HEK293 (cell line): ENCODE data around the gene VPS18.
"Not testable (repeated sequence)": the region's sequence is repeated elsewhere in the genome, so short reads cannot be mapped to it uniquely, and the experiment has no call there.

Experiments used
- CTCF ChIA-PET: fragments of 350-600 bp; formaldehyde crosslinking; extraction: SDS; loops from one replicate; lab custom pipeline; 2021; ENCODE audit warnings: antibody characterized with exemption; lab: Yijun Ruan, JAX
- POLR2A ChIA-PET: fragments of 300-600 bp; formaldehyde crosslinking; extraction: SDS; loops from one replicate; lab custom pipeline; 2020; ENCODE audit warnings: antibody characterized with exemption, inconsistent platforms; lab: Yijun Ruan, JAX
- H3K27ac ChIP-seq: fragments of 200-500 bp; sonication (Bioruptor generic); 2 replicates; pipeline ENCODE4 v1.5.1; 2014; ENCODE audit warnings: low read depth, low read length, control low read depth, inconsistent platforms; ENCODE audit errors: extremely low read depth
- H3K36me3 ChIP-seq, 2 experiments: fragments of 200-500 bp in 1 of 2; sonication (Bioruptor generic) in 1 of 2; 1 replicate in 1 of 2; 2 replicates in 1 of 2; pipeline ENCODE4 v1.5.1; 2014 to 2017; ENCODE audit warnings: inconsistent platforms in 2 of 2, low read length in 2 of 2; ENCODE audit not compliant: control insufficient read depth in 2 of 2, insufficient read depth in 1 of 2
- H3K4me1 ChIP-seq: fragments of 200-500 bp; sonication (Bioruptor generic); 2 replicates; pipeline ENCODE4 v1.5.1; 2014; ENCODE audit warnings: mild to moderate bottlenecking, low read length, inconsistent platforms; ENCODE audit not compliant: control insufficient read depth, insufficient read depth
- H3K4me3 ChIP-seq: 2 replicates; pipeline ENCODE4 v1.5.1; 2011; ENCODE audit warnings: low read depth, mild to moderate bottlenecking, control low read depth, low read length, moderate library complexity
- H3K9me3 ChIP-seq: fragments of 200-500 bp; sonication (Bioruptor generic); 2 replicates; pipeline ENCODE4 v1.5.1; 2014; ENCODE audit warnings: low read depth, low read length, inconsistent platforms; ENCODE audit not compliant: control insufficient read depth, insufficient read depth
- ATF2 ChIP-seq: fragments of 450-650 bp; formaldehyde crosslinking; IDR thresholded peaks from 2 replicates; pipeline ENCODE4 v1.5.1; 2016; ENCODE audit warnings: missing biosample characterization, missing genetic modification characterization, low read depth
- EGR2 ChIP-seq: fragments of 450-650 bp; formaldehyde crosslinking; IDR thresholded peaks from 2 replicates; pipeline ENCODE4 v1.5.1; 2016; ENCODE audit warnings: low read depth, missing biosample characterization, missing genetic modification characterization
- GLI2 ChIP-seq: fragments of 450-650 bp; formaldehyde crosslinking; IDR thresholded peaks from 2 replicates; pipeline ENCODE4; 2017; ENCODE audit warnings: missing biosample characterization, missing genetic modification characterization, low read depth, borderline replicate concordance
- GLIS1 ChIP-seq: fragments of 450-650 bp; formaldehyde crosslinking; IDR thresholded peaks from 2 replicates; pipeline ENCODE4 v1.5.1; 2016; ENCODE audit warnings: missing biosample characterization, missing genetic modification characterization
- KLF1 ChIP-seq: fragments of 450-650 bp; formaldehyde crosslinking; IDR thresholded peaks from 2 replicates; pipeline ENCODE4 v1.5.1; 2016; ENCODE audit warnings: missing biosample characterization, missing genetic modification characterization
- OSR2 ChIP-seq: fragments of 450-650 bp; formaldehyde crosslinking; IDR thresholded peaks from 2 replicates; pipeline ENCODE4 v1.5.1; 2016; ENCODE audit warnings: missing biosample characterization, missing genetic modification characterization
- SCRT1 ChIP-seq: fragments of 450-650 bp; formaldehyde crosslinking; IDR thresholded peaks from 2 replicates; pipeline ENCODE4 v1.5.1; 2016; ENCODE audit warnings: missing biosample characterization, missing genetic modification characterization, borderline replicate concordance
- SP7 ChIP-seq: fragments of 450-650 bp; formaldehyde crosslinking; IDR thresholded peaks from 2 replicates; pipeline ENCODE4 v1.5.1; 2016; ENCODE audit warnings: missing biosample characterization, missing genetic modification characterization
- WT1 ChIP-seq: fragments of 450-650 bp; formaldehyde crosslinking; IDR thresholded peaks from 2 replicates; pipeline ENCODE4 v1.5.1; 2016; ENCODE audit warnings: missing biosample characterization, missing genetic modification characterization
- ZEB2 ChIP-seq: fragments of 450-650 bp; formaldehyde crosslinking; IDR thresholded peaks from 2 replicates; pipeline ENCODE4 v1.5.1; 2016; ENCODE audit warnings: missing biosample characterization, missing genetic modification characterization
- ZFHX2 ChIP-seq: fragments of 450-650 bp; formaldehyde crosslinking; conservative IDR thresholded peaks from 2 replicates; pipeline ENCODE4 v1.5.1; 2016; ENCODE audit warnings: missing biosample characterization, missing genetic modification characterization
- ZFP3 ChIP-seq: fragments of 450-650 bp; formaldehyde crosslinking; IDR thresholded peaks from 2 replicates; pipeline ENCODE4 v1.5.1; 2016; ENCODE audit warnings: low read depth, missing biosample characterization, missing genetic modification characterization
- ZNF248 ChIP-seq: fragments of 450-650 bp; formaldehyde crosslinking; IDR thresholded peaks from 2 replicates; pipeline ENCODE4 v1.5.1; 2017; ENCODE audit warnings: missing biosample characterization, missing genetic modification characterization
- ZNF26 ChIP-seq: fragments of 450-650 bp; formaldehyde crosslinking; IDR thresholded peaks from 2 replicates; pipeline ENCODE4 v1.5.1; 2016; ENCODE audit warnings: missing biosample characterization, missing genetic modification characterization
- ZNF280D ChIP-seq: fragments of 450-650 bp; formaldehyde crosslinking; IDR thresholded peaks from 2 replicates; pipeline ENCODE4 v1.5.1; 2016; ENCODE audit warnings: missing biosample characterization, missing genetic modification characterization
- ZNF354C ChIP-seq: fragments of 450-650 bp; formaldehyde crosslinking; IDR thresholded peaks from 2 replicates; pipeline ENCODE4 v1.5.1; 2016; ENCODE audit warnings: missing biosample characterization, missing genetic modification characterization, low read depth, borderline replicate concordance
- ZNF549 ChIP-seq: fragments of 450-650 bp; IDR thresholded peaks from 2 replicates; pipeline ENCODE4 v1.5.1; 2018; ENCODE audit warnings: missing biosample characterization, missing genetic modification characterization, mild to moderate bottlenecking, inconsistent platforms, moderate library complexity
- ZNF580 ChIP-seq: fragments of 450-650 bp; formaldehyde crosslinking; IDR thresholded peaks from 2 replicates; pipeline ENCODE4 v1.5.1; 2016; ENCODE audit warnings: missing biosample characterization, missing genetic modification characterization
- ZNF768 ChIP-seq: fragments of 450-650 bp; formaldehyde crosslinking; IDR thresholded peaks from 2 replicates; pipeline ENCODE4 v1.5.1; 2018; ENCODE audit warnings: missing biosample characterization, mild to moderate bottlenecking, missing genetic modification characterization
- ZNF776 ChIP-seq: fragments of 450-650 bp; formaldehyde crosslinking; IDR thresholded peaks from 2 replicates; pipeline ENCODE4 v1.5.0; 2017; ENCODE audit warnings: missing biosample characterization, missing genetic modification characterization, borderline replicate concordance

Gene VPS18

GRCh38 chr15:40861147-40861546, 33.1 kb upstream of the VPS18 start:
- not testable (repeated sequence) for H3K4me3 ChIP-seq, H3K9me3 ChIP-seq, H3K27ac ChIP-seq, H3K4me1 ChIP-seq
- peaks cover 0 to 11% of the 10 kb centered on the region in 2 experiments; a peak in 1 of 3 replicates for H3K36me3 ChIP-seq
- TF ChIP-seq EGR2 (tag by site-specific recombination) (peak; percentile 5; the same call in 1 of the 2 replicates), ZFHX2 (0 out of 2 replicates have a peak, but pooled peaks have one; percentile 6)
- ChIA-PET POLR2A (interaction anchor here (0.7 to 1.8 kb wide), 3 partner anchors 12 to 31 kb away, joined by 3 to 8 read pairs (median 3); partner anchors contain the start of gene RHOV), CTCF (interaction anchor here (0.5 to 7.7 kb wide), 4 partner anchors 29 to 112 kb away, joined by 4 to 187 read pairs (median 60); partner anchors contain the start of gene VPS18)

- H3K4me3 ChIP-seq = no peak overlapping the region
- no peak overlapping the region for H3K27ac ChIP-seq
- CTCF ChIA-PET = interaction anchor here (1.0 to 2.0 kb wide), 3 partner anchors 22 to 119 kb away, joined by 3 to 8 read pairs (median 5); partner anchors contain the start of gene VPS18
- TF ChIP-seq ZNF768 (tag by site-specific recombination) (0 out of 2 replicates have a peak, but pooled peaks have one; percentile 36), ZNF248 (tag by site-specific recombination) (no peak), ZNF280D (tag by site-specific recombination) (no peak)
- POLR2A ChIA-PET = no interaction called here
- H3K36me3 ChIP-seq = no peaks in the 10 kb centered on the region
- no peaks in the 10 kb centered on the region for H3K4me1 ChIP-seq
- H3K9me3 ChIP-seq = no peaks in the 10 kb centered on the region
Measured at GRCh38 chr15:40863660-40864270, 30.5 kb upstream of the VPS18 start.

- H3K4me3 ChIP-seq = no peak overlapping the region
- TF ChIP-seq GLI2 (tag by site-specific recombination) (no peak), KLF1 (tag by site-specific recombination) (no peak), GLIS1 (no peak)
- POLR2A ChIA-PET = no interaction called here
- H3K27ac ChIP-seq = no peak overlapping the region
- H3K9me3 ChIP-seq = no peaks in the 10 kb centered on the region
- H3K4me1 ChIP-seq = no peaks in the 10 kb centered on the region
- CTCF ChIA-PET = interaction anchor here (1.6 kb wide), 1 partner anchor 27 kb away, joined by 5 read pairs; the partner anchor contains the start of gene VPS18
- no peaks in the 10 kb centered on the region for H3K36me3 ChIP-seq
Measured at GRCh38 chr15:40867199-40867598, 27.1 kb upstream of the VPS18 start.

- CTCF ChIA-PET = interaction anchor here (0.6 to 3.0 kb wide), 2 partner anchors 22 to 318 kb away, joined by 3 to 13 read pairs; no protein-coding TSS in a partner anchor
- no peak overlapping the region for H3K4me3 ChIP-seq
- TF ChIP-seq ZNF549 = no peak
- no peak for TF ChIP-seq OSR2
- no peak for TF ChIP-seq ATF2
- TF ChIP-seq SP7 (tag by site-specific recombination) = no peak
- no peak for TF ChIP-seq ZFP3 (tag by site-specific recombination)
- TF ChIP-seq ZEB2 (tag by site-specific recombination) = no peak
- TF ChIP-seq ZNF26 = no peak
- TF ChIP-seq WT1 (tag by site-specific recombination) = no peak
- no peak for TF ChIP-seq ZNF354C (tag by site-specific recombination)
- TF ChIP-seq SCRT1 (tag by site-specific recombination) = no peak
- TF ChIP-seq ZNF776 (tag by site-specific recombination) = no peak
- no peak for TF ChIP-seq ZNF580 (tag by site-specific recombination)
- 0 out of 2 replicates have a peak, but pooled peaks cover 2% of the 10 kb centered on the region for H3K4me1 ChIP-seq
- H3K36me3 ChIP-seq = no peaks in the 10 kb centered on the region
- no peaks in the 10 kb centered on the region for H3K9me3 ChIP-seq
- no peak overlapping the region for H3K27ac ChIP-seq
- POLR2A ChIA-PET = interaction anchor here (5.6 kb wide), 1 partner anchor 11 kb away, joined by 49 read pairs; no protein-coding TSS in a partner anchor
Measured at GRCh38 chr15:40869686-40870085, 24.6 kb upstream of the VPS18 start.
